Measurements from ENCODE around the gene PDE4D. TPM values are rescaled to one million over a fixed set of nuclear protein-coding genes. Genes with fewer than 3 reads are reported as not detected.

The PDE4D gene
- total RNA-seq, 1 donor from 2014 or later, result 14.2 TPM

DNA sequence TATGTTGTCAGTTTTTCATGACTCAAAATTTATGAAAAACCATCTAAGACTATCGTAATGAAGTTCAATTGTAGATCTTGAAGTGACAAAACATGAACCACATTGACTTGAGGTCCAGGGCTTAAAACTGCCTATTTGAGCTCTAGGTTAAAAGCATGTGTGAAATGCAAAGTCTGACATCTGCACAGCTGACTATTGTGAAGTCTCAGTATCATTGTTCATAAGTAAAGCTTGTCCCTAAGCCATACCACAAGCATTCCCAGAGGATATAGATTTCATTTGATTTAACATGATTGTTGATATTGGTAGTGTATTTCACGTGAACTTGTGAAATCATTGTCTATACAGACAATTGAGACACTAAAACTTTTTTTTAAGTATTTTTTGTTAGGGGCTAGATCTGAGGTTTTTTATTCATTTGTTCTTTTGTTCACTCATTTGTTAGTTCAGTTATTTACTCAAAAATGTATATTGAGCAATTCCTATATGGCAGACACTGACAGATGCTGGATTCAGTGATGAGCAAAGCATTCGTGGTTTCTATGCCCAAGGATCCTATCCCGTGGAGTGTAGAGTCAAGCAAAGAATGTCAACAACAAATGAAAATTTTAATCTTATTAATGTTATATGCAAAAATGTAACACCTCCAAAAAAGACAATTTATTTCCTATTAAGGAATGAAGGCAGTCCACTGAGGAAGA lies 825.4 kb downstream of the PDE4D start:
- Mint-ChIP-seq H3K27ac (ENCODE audit: unreplicated experiment) (peak overlapping the region; percentile 48), H3K4me3 (ENCODE audit: unreplicated experiment) (no peak overlapping the region), H3K27me3 (ENCODE audit: low read depth, unreplicated experiment) (no peaks in the 10 kb centered on the region), H3K9me3 (ENCODE audit: unreplicated experiment) (no peaks in the 10 kb centered on the region), H3K36me3 (ENCODE audit: low read depth, unreplicated experiment) (no peaks in the 10 kb centered on the region), H3K4me1 (ENCODE audit: low read depth, unreplicated experiment) (peaks cover 20% of the 10 kb centered on the region)
- Histone ChIP-seq H3K79me2 (ENCODE audit: insufficient read depth, low read length) (no peaks in the 10 kb centered on the region), H3K9ac (ENCODE audit: low read length) (no peak overlapping the region), H4K20me1 (ENCODE audit: insufficient read depth, low read length) (no peaks in the 10 kb centered on the region), H3K4me1 (ENCODE audit: insufficient read depth, low read length) (peaks cover 12% of the 10 kb centered on the region), H3K9me3 (ENCODE audit: insufficient read depth, low read depth, low read length) (no peaks in the 10 kb centered on the region), H3K27me3 (ENCODE audit: insufficient read depth, low read length) (no peaks in the 10 kb centered on the region), H3K4me3 (ENCODE audit: insufficient read depth, low read depth, low read length) (no peak overlapping the region), H3K36me3 (ENCODE audit: insufficient read depth, low read length) (no peaks in the 10 kb centered on the region), H3K27ac (ENCODE audit: low read depth, low read length) (no peak overlapping the region), H3K4me2 (ENCODE audit: low read length) (no peak overlapping the region), H2AFZ (ENCODE audit: low read depth, low read length) (no peak overlapping the region)
- DNase-seq (ENCODE audit: low read depth) (no peak), FAIRE-seq (no peak)
- TF ChIP-seq, protein P1, sequence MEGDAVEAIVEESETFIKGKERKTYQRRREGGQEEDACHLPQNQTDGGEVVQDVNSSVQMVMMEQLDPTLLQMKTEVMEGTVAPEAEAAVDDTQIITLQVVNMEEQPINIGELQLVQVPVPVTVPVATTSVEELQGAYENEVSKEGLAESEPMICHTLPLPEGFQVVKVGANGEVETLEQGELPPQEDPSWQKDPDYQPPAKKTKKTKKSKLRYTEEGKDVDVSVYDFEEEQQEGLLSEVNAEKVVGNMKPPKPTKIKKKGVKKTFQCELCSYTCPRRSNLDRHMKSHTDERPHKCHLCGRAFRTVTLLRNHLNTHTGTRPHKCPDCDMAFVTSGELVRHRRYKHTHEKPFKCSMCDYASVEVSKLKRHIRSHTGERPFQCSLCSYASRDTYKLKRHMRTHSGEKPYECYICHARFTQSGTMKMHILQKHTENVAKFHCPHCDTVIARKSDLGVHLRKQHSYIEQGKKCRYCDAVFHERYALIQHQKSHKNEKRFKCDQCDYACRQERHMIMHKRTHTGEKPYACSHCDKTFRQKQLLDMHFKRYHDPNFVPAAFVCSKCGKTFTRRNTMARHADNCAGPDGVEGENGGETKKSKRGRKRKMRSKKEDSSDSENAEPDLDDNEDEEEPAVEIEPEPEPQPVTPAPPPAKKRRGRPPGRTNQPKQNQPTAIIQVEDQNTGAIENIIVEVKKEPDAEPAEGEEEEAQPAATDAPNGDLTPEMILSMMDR (IDR thresholded peaks at IDR 0.05; ENCODE audit: insufficient read depth, low read depth, low read length), result no peak
- TF ChIP-seq EZH2 (IDR thresholded peaks at IDR 0.05; ENCODE audit: insufficient read depth, low read length), result no peak

DNA sequence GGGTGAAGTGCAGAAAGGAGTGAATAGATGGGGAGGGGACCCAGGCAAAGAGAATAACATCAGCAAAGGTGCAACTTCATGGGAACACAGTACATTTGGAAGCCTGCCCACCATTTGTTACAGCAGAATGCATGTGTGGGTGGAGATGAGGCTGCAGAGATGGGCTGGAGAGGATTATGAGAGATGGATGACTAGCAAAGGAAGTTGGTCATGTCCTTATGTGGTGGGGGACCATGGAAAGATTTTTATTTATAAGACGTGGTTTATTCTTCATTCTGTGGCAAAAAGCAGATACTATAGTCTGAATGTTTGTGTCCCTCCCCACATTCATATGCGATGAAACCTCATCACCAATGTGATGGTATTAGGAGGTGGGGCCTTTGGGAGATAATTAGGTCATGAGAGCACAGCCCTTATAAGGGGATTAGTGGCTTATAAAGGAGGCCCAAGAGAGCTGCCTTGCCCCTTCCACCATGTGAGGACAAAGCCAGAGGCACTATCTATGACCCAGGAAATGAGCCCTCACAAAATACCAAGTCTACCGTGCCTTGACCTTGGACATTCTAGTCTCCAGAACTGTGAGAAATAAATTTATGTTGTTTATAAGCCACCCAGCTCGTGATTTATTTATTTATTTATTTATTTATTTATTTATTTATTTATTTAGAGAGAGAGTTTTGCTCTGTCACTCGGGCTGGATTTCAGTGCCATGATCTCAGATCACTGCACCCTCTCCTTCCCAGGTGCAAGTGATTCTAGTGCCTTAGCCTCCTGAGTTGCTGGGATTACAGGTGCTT lies 827.0 kb downstream of the PDE4D start:
- Histone ChIP-seq H3K4me3 (ENCODE audit: insufficient read depth, low read depth, low read length) (no peak overlapping the region), H3K27me3 (ENCODE audit: insufficient read depth, low read length) (no peaks in the 10 kb centered on the region), H3K4me1 (ENCODE audit: insufficient read depth, low read length) (peaks cover 12% of the 10 kb centered on the region), H3K9ac (ENCODE audit: low read length) (peak overlapping the region; percentile 22), H3K36me3 (ENCODE audit: insufficient read depth, low read length) (no peaks in the 10 kb centered on the region), H2AFZ (ENCODE audit: low read depth, low read length) (no peak overlapping the region), H3K9me3 (ENCODE audit: insufficient read depth, low read depth, low read length) (no peaks in the 10 kb centered on the region), H3K79me2 (ENCODE audit: insufficient read depth, low read length) (no peaks in the 10 kb centered on the region), H3K27ac (ENCODE audit: low read depth, low read length) (peak overlapping the region; percentile 55), H3K4me2 (ENCODE audit: low read length) (peak overlapping the region; percentile 47), H4K20me1 (ENCODE audit: insufficient read depth, low read length) (no peaks in the 10 kb centered on the region)
- no peaks in the 10 kb centered on the region for H3K36me3 Mint-ChIP-seq (ENCODE audit: low read depth, unreplicated experiment)
- TF ChIP-seq, protein P1 (IDR thresholded peaks at IDR 0.05; ENCODE audit: insufficient read depth, low read depth, low read length), result no peak
- no peak for TF ChIP-seq EZH2 (IDR thresholded peaks at IDR 0.05; ENCODE audit: insufficient read depth, low read length)
- H3K4me1 Mint-ChIP-seq (ENCODE audit: low read depth, unreplicated experiment), result peaks cover 20% of the 10 kb centered on the region
- no peak overlapping the region for H3K4me3 Mint-ChIP-seq (ENCODE audit: unreplicated experiment)
- no peaks in the 10 kb centered on the region for H3K9me3 Mint-ChIP-seq (ENCODE audit: unreplicated experiment)
- peak overlapping the region; percentile 71 for H3K27ac Mint-ChIP-seq (ENCODE audit: unreplicated experiment)
- H3K27me3 Mint-ChIP-seq (ENCODE audit: low read depth, unreplicated experiment), result no peaks in the 10 kb centered on the region
- FAIRE-seq (no peak), DNase-seq (ENCODE audit: low read depth) (peak; percentile 79)

All from astrocyte (in vitro differentiated cells and primary cell).